ENCODE measurements around the gene ATP6V0C. TPM values are rescaled to one million over a fixed set of nuclear protein-coding genes. Genes with fewer than 3 reads are reported as not detected.
"Not testable (repeated sequence)": the region's sequence is repeated elsewhere in the genome, so short reads cannot be mapped to it uniquely, and the experiment has no call there.

The ATP6V0C gene

GRCh38 chr16:2551420-2551889, 37.7 kb downstream of the ATP6V0C start:
- not testable (repeated sequence) for H3K4me3 ChIP-seq (replicated peaks; ENCODE audit: insufficient read depth, low read length); H3K27ac ChIP-seq (replicated peaks); H3K27me3 ChIP-seq (ENCODE audit: insufficient read depth, poor library complexity, severe bottlenecking); DNase-seq (ENCODE audit: low read depth in 1 of 2, low spot score in 1 of 2)

GRCh38 chr16:2554709-2555425, 41.1 kb downstream of the ATP6V0C start:
- not testable (repeated sequence) for DNase-seq (ENCODE audit: low read depth in 1 of 2, low spot score in 1 of 2); H3K27ac ChIP-seq (replicated peaks); H3K27me3 ChIP-seq (ENCODE audit: insufficient read depth, poor library complexity, severe bottlenecking); H3K4me3 ChIP-seq (replicated peaks; ENCODE audit: insufficient read depth, low read length)

- H3K27me3 ChIP-seq (ENCODE audit: insufficient read depth, poor library complexity, severe bottlenecking); H3K27ac ChIP-seq (replicated peaks); H3K4me3 ChIP-seq (replicated peaks; ENCODE audit: insufficient read depth, low read length); DNase-seq (ENCODE audit: low read depth in 1 of 2, low spot score in 1 of 2): not testable (repeated sequence)
Measured at GRCh38 chr16:2557150-2557549, 43.4 kb downstream of the ATP6V0C start.

GRCh38 chr16:2560131-2560797, 46.5 kb downstream of the ATP6V0C start:
- H3K4me3 ChIP-seq (replicated peaks; ENCODE audit: insufficient read depth, low read length); H3K27ac ChIP-seq (replicated peaks); H3K27me3 ChIP-seq (ENCODE audit: insufficient read depth, poor library complexity, severe bottlenecking): not testable (repeated sequence)
- DNase-seq (ENCODE audit: low read depth in 1 of 2, low spot score in 1 of 2) = peak in 1 of 2 experiments; percentile 67
- TF ChIP-seq SPI1 (IDR thresholded peaks at IDR 0.05; ENCODE audit: borderline replicate concordance, low read depth) = peak; percentile 81

- H3K27ac ChIP-seq (replicated peaks); H3K4me3 ChIP-seq (replicated peaks; ENCODE audit: insufficient read depth, low read length); H3K27me3 ChIP-seq (ENCODE audit: insufficient read depth, poor library complexity, severe bottlenecking): not testable (repeated sequence)
- peak; percentile 0 for TF ChIP-seq CTCF (IDR thresholded peaks at IDR 0.05; ENCODE audit: insufficient read depth, low read length)
- peak in 1 of 2 experiments; percentile 86 for DNase-seq (ENCODE audit: low read depth in 1 of 2, low spot score in 1 of 2)
Measured at GRCh38 chr16:2560798-2561133, 47.0 kb downstream of the ATP6V0C start.

- DNase-seq (ENCODE audit: low read depth in 1 of 2, low spot score in 1 of 2); H3K4me3 ChIP-seq (replicated peaks; ENCODE audit: insufficient read depth, low read length); H3K27me3 ChIP-seq (ENCODE audit: insufficient read depth, poor library complexity, severe bottlenecking); H3K27ac ChIP-seq (replicated peaks): not testable (repeated sequence)
Measured at GRCh38 chr16:2567506-2567905, 53.8 kb downstream of the ATP6V0C start.

- H3K27ac ChIP-seq (replicated peaks); H3K27me3 ChIP-seq (ENCODE audit: insufficient read depth, poor library complexity, severe bottlenecking); DNase-seq (ENCODE audit: low read depth in 1 of 2, low spot score in 1 of 2); H3K4me3 ChIP-seq (replicated peaks; ENCODE audit: insufficient read depth, low read length): not testable (repeated sequence)
Measured at GRCh38 chr16:2568573-2568972, 54.8 kb downstream of the ATP6V0C start.

Small RNA genes lying within 50 kb of the gene (microRNA-seq; reads per million reads assigned to microRNA genes)
- not detected for gene MIR3178
- not detected for gene MIR6768
